GM23248 (cell line): ENCODE measurements around the gene COL9A3.

Source experiments
- EZH2 ChIP-seq: fragments of 200-600 bp; sonication (generic); IDR thresholded peaks from 2 replicates; pipeline ENCODE4 v1.6.1; 2018; ENCODE audit warnings: antibody characterized with exemption, mild to moderate bottlenecking; ENCODE audit not compliant: insufficient read depth, poor library complexity, severe bottlenecking
- EZH2phosphoT487 ChIP-seq: fragments of 200-600 bp; sonication (generic); IDR thresholded peaks from 2 replicates; pipeline ENCODE4 v1.6.1; 2018; ENCODE audit warnings: antibody characterized with exemption, moderate library complexity, mild to moderate bottlenecking, low read depth; ENCODE audit not compliant: insufficient read depth

- TF ChIP-seq EZH2phosphoT487 (no peak), EZH2 (no peak)
Measured at GRCh38 chr20:62817975-62818591, 1.2 kb downstream of the COL9A3 start.
